HepG2 (cell line): ENCODE data around the gene SLC25A19. TPM values are rescaled to one million over a fixed set of nuclear protein-coding genes. Genes with fewer than 3 reads are reported as not detected.
A peak's percentile ranks its signal among the peaks of the same experiment; 100 is the strongest.

Experiments
- ARID3A ChIP-seq: IDR thresholded peaks from 2 replicates; pipeline ENCODE4 v1.6.1; 2012; ENCODE audit warnings: low read depth, low read length, improper control_type of control experiment
- ARID5B ChIP-seq: IDR thresholded peaks from 2 replicates; pipeline ENCODE4 v1.4.0; 2020; ENCODE audit warnings: mild to moderate bottlenecking, missing genetic modification reagents
- BCL6 ChIP-seq: IDR thresholded peaks from 2 replicates; pipeline ENCODE4 v1.6.1; 2016; ENCODE audit warnings: missing genetic modification reagents, missing compliant biosample characterization
- FIP1L1 ChIP-seq: fragments of 200-400 bp; formaldehyde crosslinking; IDR thresholded peaks from 2 replicates; pipeline ENCODE4 v1.6.1; 2018; ENCODE audit warnings: low read depth, mild to moderate bottlenecking, low read length, moderate library complexity, borderline replicate concordance; ENCODE audit not compliant: insufficient read depth
- GFI1 ChIP-seq: sonication (generic); formaldehyde crosslinking; IDR thresholded peaks from 2 replicates; pipeline ENCODE4 v1.5.0; 2020; ENCODE audit warnings: missing genetic modification reagents, mild to moderate bottlenecking, borderline replicate concordance
- NFIC ChIP-seq: IDR thresholded peaks from 2 replicates; pipeline ENCODE4 v1.6.1; 2012; ENCODE audit warnings: mild to moderate bottlenecking, low read length, inconsistent platforms
- SATB2 ChIP-seq: sonication (generic); formaldehyde crosslinking; IDR thresholded peaks from 2 replicates; pipeline ENCODE4 v1.5.0; 2020; ENCODE audit warnings: missing genetic modification reagents
- SETDB1 ChIP-seq: sonication (generic); formaldehyde crosslinking; IDR thresholded peaks from 2 replicates; pipeline ENCODE4 v1.5.1; 2020; ENCODE audit warnings: missing genetic modification reagents, mild to moderate bottlenecking, borderline replicate concordance
- SNAPC5 ChIP-seq: sonication (generic); formaldehyde crosslinking; IDR thresholded peaks from 2 replicates; pipeline ENCODE4 v1.8.1; 2023; ENCODE audit warnings: mild to moderate bottlenecking, missing genetic modification reagents, borderline replicate concordance
- SYNCRIP ChIP-seq: fragments of 200-400 bp; formaldehyde crosslinking; IDR thresholded peaks from 2 replicates; pipeline ENCODE4 v1.6.1; 2018; ENCODE audit warnings: mild to moderate bottlenecking, low read depth, low read length; ENCODE audit not compliant: insufficient read depth
- TFDP1 ChIP-seq: IDR thresholded peaks from 2 replicates; pipeline ENCODE4 v1.6.1; 2016; ENCODE audit warnings: missing compliant biosample characterization, missing genetic modification reagents, borderline replicate concordance
- ZHX2 ChIP-seq, 2 experiments: sonication (generic) in 1 of 2; formaldehyde crosslinking in 1 of 2; IDR thresholded peaks; 2 replicates each; pipeline versions ENCODE4 v1.6.1 to v1.9.0; 2014 to 2022; ENCODE audit warnings: antibody characterized with exemption in 1 of 2, borderline replicate concordance in 1 of 2, inconsistent platforms in 1 of 2, low read depth in 1 of 2, missing genetic modification reagents in 1 of 2
- ZNF20 ChIP-seq: sonication (generic); formaldehyde crosslinking; IDR thresholded peaks from 2 replicates; pipeline ENCODE4 v1.4.0; 2020; ENCODE audit warnings: mild to moderate bottlenecking, moderate library complexity, missing genetic modification reagents
- ZNF329 ChIP-seq: sonication (generic); formaldehyde crosslinking; IDR thresholded peaks from 2 replicates; pipeline ENCODE4 v1.9.0; 2021; ENCODE audit warnings: low read depth, mild to moderate bottlenecking, missing genetic modification reagents
- ZNF382 ChIP-seq: sonication (generic); formaldehyde crosslinking; IDR thresholded peaks from 2 replicates; pipeline ENCODE4 v1.5.0; 2020; ENCODE audit warnings: missing genetic modification reagents, mild to moderate bottlenecking, borderline replicate concordance
- ZSCAN31 ChIP-seq: sonication (generic); formaldehyde crosslinking; IDR thresholded peaks from 2 replicates; pipeline ENCODE4 v1.5.0; 2020; ENCODE audit warnings: low read depth, mild to moderate bottlenecking, missing genetic modification reagents
- polyA plus RNA-seq, 8 experiments: library from polyadenylated mRNA; depleted of rRNA in 3 of 8; stranded (reverse) in 7 of 8; unstranded in 1 of 8; fragments of >200 nt; fragmentation: Illumina TruSeq in 4 of 8; extraction: Trizol in 4 of 8; gene quantifications; 2 replicates each; pipeline versions ENCODE4 v1.2.1 to v1.2.3, GENCODE V29; 2011 to 2016; ENCODE audit warnings: low read depth in 4 of 8, missing spikeins in 1 of 8, mixed read lengths in 1 of 8; ENCODE audit not compliant: insufficient read depth in 1 of 8
- total RNA-seq, 5 experiments: library from RNA; depleted of rRNA; stranded (reverse); fragments of >200 nt; fragmentation: Illumina TruSeq; extraction: Trizol; gene quantifications; 2 replicates each; pipeline ENCODE4 v1.2.3, GENCODE V29; 2016; ENCODE audit warnings: low read depth in 1 of 5

The SLC25A19 gene
- total and polyA plus RNA-seq, 2 of the 13 experiments (the other 11 are each of a cell fraction or from before 2014, with no cell fraction given) = 24.4 to 41.4 TPM

GRCh38 chr17:75269844-75270217, 19.4 kb downstream of the SLC25A19 start (continued):
- 0 out of 2 replicates have a peak, but pooled peaks have one; percentile 7 for TF ChIP-seq ARID5B (CRISPR knock-in tag)
- TF ChIP-seq ZNF329 (CRISPR knock-in tag) = no peak
- no peak for TF ChIP-seq ZSCAN31 (CRISPR knock-in tag)
- no peak for TF ChIP-seq NFIC
- TF ChIP-seq SATB2 (CRISPR knock-in tag) = 0 out of 2 replicates have a peak, but pooled peaks have one; percentile 24
- TF ChIP-seq ZHX2 (IDR thresholded peaks at IDR 0.05; ENCODE audit: low read depth) = 0 out of 2 replicates have a peak, but pooled peaks have one; percentile 8
- TF ChIP-seq ZHX2 (CRISPR knock-in tag; IDR thresholded peaks at IDR 0.05; ENCODE audit: borderline replicate concordance) = no peak
- TF ChIP-seq SNAPC5 = 0 out of 2 replicates have a peak, but pooled peaks have one; percentile 32
- TF ChIP-seq ARID3A = no peak
- TF ChIP-seq GFI1 (CRISPR knock-in tag) = no peak
- no peak for TF ChIP-seq ZNF382
- 0 out of 2 replicates have a peak, but pooled peaks have one; percentile 21 for TF ChIP-seq SETDB1 (CRISPR knock-in tag)
- TF ChIP-seq FIP1L1 = 0 out of 2 replicates have a peak, but pooled peaks have one; percentile 29
- TF ChIP-seq TFDP1 (CRISPR knock-in tag) = no peak
- no peak for TF ChIP-seq SYNCRIP
- no peak for TF ChIP-seq ZNF20
- TF ChIP-seq BCL6 (CRISPR knock-in tag) = no peak
